Spleen (tissue), 7 donors: ENCODE data around the gene ARHGAP11B.
"Not testable (repeated sequence)": the region's sequence is repeated elsewhere in the genome, so short reads cannot be mapped to it uniquely, and the experiment has no call there.

Experiments
- POLR2A ChIP-seq, 3 donors: fragments of 450-650 bp; IDR thresholded peaks; one replicate each; pipeline ENCODE4 v1.5.1; 2017; ENCODE audit warnings: antibody characterized with exemption in 3 of 3, mild to moderate bottlenecking in 1 of 3
- POLR2AphosphoS5 ChIP-seq, 3 donors: sonication (generic); formaldehyde crosslinking; IDR thresholded peaks; one replicate each; pipeline ENCODE4 v1.5.1; 2017; ENCODE audit warnings: antibody characterized with exemption in 3 of 3
- TF ChIP-seq, protein P1 (sequence below), 11 experiments: fragments of 200-600 bp in 7 of 11; fragments of 450-650 bp in 4 of 11; sonication (generic) in 4 of 11; IDR thresholded peaks in 8 of 11; conservative IDR thresholded peaks in 3 of 11; 1 replicate in 7 of 11; 2 replicates in 4 of 11; pipeline versions ENCODE4 v1.4.0 to v1.8.0; 2016 to 2021; ENCODE audit warnings: antibody characterized with exemption in 11 of 11, inconsistent platforms in 4 of 11, mild to moderate bottlenecking in 1 of 11
- donor health status: DM: no; HTN: no; CAD: no; lungs with moderate emphysema.
- donor health status: DM: no; HTN: no; CAD: no.
- donor health status: DM: no; HTN: no; CAD: no.

DNA sequence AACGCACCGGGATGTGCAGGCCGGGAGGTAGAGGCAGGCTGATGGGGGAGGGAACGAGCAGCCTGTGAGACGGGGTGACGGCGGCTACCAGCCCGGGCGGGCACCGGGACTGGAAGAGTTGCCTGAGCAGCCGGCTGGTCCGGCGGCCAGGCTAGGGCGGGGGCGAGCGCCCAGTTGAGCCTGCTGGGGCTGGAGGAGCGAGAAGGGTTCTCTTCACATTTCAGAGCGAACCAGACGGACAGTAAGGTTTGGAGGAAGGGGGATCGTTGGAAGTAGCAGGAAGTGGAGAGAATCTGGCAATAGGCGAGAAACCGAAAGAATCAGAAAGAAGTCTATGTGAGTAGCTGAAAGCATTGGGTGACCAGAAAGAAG, 252 bp downstream of the ARHGAP11B start:
- TF ChIP-seq, protein P1, sequence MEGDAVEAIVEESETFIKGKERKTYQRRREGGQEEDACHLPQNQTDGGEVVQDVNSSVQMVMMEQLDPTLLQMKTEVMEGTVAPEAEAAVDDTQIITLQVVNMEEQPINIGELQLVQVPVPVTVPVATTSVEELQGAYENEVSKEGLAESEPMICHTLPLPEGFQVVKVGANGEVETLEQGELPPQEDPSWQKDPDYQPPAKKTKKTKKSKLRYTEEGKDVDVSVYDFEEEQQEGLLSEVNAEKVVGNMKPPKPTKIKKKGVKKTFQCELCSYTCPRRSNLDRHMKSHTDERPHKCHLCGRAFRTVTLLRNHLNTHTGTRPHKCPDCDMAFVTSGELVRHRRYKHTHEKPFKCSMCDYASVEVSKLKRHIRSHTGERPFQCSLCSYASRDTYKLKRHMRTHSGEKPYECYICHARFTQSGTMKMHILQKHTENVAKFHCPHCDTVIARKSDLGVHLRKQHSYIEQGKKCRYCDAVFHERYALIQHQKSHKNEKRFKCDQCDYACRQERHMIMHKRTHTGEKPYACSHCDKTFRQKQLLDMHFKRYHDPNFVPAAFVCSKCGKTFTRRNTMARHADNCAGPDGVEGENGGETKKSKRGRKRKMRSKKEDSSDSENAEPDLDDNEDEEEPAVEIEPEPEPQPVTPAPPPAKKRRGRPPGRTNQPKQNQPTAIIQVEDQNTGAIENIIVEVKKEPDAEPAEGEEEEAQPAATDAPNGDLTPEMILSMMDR (IDR thresholded peaks at IDR 0.05 in 8 of 11, conservative IDR thresholded peaks at IDR 0.05 in 3 of 11), result not testable (repeated sequence)
- not testable (repeated sequence) for TF ChIP-seq POLR2A, POLR2AphosphoS5 (IDR thresholded peaks at IDR 0.05)
